ENCODE measurements around the gene PEX11G.
"Not testable (repeated sequence)": the region's sequence is repeated elsewhere in the genome, so short reads cannot be mapped to it uniquely, and the experiment has no call there.

The PEX11G gene

DNA sequence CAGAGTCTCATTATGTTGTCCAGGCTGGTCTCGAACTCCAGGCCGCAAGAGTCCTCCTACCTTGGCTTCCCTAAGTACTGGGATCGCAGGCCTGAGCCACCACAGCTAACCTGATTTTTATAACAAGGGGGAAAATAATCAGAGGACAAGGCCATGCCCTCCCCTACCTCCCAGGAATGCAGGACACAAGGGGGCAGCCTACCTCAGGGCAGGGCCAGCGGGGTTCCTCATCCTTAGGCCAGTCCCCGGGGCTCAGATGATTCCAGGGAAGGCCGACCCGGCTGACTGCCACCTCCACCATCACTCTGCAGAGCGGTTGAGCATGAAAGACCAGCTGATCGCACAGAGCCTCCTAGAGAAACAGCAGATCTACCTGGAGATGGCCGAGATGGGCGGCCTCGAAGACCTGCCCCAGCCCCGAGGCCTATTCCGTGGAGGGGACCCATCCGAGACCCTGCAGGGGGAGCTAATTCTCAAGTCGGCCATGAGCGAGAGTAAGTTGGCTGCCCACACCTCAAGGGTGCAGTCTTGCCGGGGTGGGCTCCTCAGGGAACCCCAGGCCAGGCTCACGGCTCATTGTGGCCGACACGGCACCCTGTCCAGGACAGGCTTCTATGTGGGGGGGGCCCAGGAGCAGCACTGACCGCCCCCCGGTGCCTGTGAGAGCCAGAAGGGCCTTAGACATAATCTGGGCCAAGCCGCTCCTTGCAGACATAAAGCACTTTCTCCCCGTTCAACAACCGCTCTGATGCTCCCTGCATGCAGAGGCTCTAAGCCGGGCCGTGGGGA lies 26.8 kb downstream of the PEX11G start:
- no peak for DNase-seq

DNA sequence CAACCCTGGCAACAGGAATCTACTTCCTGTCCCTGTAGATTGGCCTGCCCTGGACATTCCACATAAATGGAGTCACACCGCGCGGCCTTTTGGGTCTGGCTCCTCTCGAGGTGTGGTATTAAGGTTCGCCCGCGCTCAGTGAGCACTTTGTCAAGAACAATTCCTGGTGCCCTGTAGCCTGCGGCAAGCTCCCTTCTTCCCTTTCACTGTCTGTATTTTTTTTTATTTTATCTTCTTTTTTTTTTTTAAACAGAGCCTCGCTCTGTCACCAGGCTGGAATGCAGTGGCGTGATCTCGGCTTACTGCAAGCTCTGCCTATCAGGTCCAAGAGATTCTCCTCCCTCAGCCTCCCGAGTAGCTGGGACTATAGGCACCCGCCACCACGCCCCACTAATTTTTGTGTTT lies 28.3 kb downstream of the PEX11G start:
- DNase-seq, result no peak

DNA sequence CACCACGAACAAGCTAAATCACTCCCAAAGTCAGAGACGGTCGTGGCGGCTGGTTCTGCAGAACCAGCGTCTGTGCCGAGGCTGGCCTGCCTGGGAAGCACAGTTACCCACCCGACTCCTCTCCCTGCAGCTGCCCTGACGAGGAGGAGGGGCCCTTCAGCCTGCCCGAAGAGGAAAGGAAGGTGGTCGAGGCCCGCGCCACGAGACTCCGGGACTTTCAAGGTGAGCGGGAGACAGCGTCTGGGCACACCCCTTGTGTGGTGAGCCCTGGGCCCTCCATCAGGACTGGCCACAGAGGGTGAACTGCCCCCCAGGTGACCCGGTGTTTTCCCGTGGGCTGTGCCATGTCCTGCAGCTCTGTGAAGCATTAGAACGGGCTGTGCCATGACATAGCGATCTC lies 29.1 kb downstream of the PEX11G start:
- no peak for DNase-seq

DNA sequence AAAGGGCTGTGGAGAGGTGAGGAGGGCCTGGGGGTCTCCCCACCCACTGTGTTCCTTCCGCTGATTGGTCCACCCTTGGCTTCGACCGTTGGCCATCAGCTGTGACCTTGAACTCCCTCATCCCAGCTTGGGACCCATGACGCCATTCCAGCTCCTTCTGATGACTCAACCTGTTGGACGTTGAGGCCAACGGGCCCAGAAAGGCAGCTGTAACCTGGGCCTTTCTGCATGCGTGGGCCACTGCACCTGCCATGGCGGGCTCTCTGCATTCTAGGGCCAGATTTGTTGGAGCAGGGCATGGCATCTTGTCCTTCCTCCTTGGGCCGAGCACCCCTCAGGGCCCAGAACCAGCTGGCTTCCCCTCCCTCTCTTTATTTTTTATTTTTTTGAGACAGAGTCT lies 30.2 kb downstream of the PEX11G start:
- no peak for DNase-seq

DNA sequence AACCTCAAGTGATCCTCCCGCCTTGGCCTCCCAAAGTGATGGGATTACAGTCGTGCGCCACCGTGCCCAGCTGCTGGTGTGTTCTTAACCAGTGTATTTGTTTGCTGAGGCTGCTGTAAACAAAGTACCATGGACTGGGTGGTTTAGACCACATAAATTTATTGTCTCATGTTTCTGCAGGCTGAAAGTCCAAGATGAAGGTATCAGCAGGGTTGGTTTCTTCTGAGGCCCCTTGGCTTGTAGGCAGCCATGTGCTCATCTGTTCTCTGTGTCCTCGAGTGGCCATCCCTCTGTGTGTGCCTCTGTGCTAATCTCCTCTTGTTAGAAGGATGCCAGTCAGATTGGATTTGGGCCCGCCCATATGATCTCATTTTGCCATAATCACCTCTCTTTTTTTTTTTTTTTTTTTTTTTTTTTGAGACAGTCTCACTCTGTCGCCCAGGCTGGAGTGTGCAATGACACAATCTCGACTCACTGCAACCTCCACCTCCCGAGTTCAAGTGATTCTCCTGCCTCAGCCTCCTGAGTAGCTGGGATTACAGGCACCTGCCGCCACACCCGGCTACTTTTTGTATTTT lies 31.8 kb downstream of the PEX11G start:
- DNase-seq, result no peak

DNA sequence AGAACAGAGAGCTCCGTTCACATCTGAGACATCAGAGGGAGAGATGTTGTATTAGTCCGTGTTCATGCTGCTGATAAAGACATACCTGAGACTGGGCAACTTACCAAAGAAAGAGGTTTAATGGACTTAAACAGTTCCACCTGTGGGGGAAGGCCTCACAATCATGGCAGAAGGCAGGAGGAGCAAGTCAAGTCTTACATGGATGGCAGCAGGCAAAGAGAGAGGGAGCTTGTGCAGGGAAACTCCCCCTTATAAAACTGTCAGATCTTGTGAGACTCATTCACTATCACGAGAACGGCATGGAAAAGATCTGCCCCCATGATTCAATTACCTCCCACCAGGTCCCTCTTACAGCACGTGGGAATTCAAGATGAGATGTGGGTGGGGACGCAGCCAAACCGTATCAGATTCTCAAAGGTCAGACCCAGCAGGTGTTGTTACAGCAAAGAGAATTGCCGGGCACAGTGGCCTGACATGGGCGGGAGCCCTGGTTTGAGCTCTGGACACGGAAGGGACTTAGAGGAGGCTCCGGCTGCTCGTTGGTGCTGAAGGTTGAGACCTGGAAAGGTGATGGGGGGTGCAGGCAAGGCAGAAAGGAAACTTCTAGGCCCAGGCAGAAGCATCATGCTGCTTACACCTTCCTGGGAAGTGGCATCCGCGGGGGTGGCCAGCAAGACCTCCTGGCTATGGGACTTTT lies 33.1 kb downstream of the PEX11G start:
- no peak for DNase-seq

DNA sequence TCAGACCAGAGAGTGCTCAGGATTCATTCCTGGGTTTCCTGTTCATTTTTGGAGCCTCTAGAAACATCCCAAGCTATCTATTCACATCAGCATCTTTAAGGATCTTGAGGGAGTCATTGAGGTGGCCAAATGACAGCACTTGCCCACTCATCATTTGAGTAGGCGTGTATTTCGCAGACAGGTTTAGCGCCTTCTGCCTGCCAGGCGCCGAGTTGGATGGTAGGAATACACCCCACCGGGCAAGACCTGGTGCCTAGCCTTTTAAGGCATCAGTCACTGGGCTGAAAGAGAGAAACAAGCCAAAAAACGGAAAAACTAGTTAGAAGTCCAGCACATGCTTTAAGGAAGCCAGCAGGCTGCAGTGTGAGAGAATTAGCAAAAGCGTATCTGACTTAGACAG lies 33.8 kb downstream of the PEX11G start:
- DNase-seq, result no peak

DNA sequence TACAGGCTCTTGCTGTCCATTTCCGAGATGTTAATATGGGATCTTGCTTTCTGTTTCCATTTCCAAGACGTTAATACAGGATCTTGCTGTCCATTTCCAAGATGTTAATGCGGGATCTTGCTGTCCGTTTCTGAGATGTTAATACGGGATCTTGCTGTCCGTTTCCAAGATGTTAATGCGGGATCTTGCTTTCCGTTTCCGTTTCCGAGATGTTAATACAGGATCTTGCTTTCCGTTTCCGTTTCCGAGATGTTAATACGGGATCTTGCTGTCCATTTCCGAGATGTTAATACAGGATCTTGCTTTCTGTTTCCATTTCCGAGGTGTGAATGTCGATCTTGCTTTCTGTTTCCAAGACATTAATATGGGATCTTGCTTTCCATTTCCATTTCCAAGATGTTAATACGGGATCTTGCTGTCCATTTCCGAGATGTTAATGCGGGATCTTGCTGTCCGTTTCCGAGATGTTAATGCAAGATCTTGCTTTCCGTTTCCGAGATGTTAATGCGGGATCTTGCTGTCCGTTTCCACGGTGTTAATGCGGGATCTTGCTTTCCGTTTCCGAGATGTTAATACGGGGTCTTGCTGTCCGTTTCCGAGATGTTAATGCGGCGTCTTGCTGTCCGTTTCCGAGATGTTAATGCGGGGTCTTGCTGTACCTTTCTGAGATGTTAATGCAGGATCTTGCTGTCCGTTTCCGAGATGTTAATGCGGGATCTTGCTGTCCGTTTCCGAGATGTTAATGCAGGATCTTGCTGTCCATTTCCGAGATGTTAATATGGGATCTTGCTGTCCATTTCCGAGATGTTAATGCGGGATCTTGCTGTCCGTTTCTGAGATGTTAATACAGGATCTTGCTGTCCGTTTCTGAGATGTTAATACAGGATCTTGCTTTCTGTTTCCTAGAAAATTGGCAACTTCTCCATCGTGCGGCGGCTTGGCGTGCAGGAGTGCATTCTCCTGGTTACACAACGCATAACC lies 38.3 kb downstream of the PEX11G start:
- no peak for DNase-seq

DNA sequence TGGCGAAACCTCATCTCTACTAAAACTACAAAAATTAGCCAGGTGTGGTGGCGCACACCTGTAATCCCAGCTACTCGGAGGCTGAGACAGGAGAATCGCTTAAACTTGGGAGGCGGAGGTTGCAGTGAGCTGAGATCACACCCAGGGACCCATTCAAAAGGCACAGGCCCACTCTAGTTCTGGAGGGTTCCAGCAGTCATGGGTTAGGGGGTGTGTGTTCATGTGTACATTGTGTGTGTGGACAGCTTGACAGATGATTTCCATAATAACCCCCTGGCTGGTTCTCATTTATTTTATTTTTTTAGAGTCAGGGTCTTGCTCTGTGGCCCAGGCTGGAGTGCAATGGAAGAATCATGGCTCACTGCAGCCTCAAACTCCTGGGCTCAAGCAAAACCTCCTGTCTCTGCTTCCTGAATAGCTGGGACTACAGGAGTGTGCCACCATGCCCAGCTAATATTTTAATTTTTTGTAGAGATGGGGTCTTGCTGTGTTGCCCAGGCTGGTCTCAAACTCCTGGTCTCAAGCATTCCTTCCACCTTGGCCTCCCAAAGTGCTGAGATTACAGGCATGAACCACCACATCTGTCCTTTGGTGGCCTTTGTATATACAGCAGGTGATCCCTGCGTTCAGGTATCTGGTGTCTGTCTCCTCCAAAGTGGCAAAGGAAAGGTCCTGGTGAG lies 39.3 kb downstream of the PEX11G start:
- not testable (repeated sequence) for DNase-seq

DNA sequence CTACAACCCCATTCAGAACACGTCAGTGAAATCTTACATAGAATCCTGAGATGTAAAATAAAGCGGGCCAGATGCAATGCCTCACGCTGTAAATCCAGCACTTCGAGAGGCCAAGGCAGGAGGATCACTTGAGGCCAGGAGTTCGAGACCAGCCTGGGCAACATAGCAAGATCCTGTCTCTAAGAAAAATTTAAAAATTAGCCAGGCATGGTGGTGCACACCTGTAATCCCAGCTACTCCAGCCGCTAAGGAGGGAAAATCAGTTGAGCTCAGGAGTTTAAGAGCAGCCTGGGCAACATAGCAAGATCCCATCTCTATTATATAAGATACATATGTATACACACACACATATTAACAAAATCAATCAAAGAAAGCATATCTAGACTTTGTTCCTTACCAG lies 41.2 kb downstream of the PEX11G start:
- DNase-seq, result no peak

DNA sequence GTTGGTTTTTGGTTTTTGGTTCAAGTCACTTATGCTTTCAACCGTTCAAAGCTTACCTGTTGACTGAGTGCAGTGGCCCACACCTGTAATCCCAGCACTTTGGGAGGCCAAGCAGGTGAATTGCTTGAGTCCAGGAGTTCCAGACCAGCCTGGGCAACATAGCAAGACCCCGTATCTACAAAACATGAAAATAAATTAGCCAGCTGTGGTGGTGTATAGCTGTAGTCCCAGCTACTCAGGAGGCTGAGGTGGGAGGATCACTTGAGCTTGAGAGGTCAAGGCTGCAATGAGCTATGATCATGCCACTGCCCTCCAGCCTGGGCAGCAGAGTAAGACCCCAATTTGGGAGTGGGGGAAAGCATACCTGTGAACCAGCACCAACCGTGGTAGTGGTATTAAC lies 43.7 kb downstream of the PEX11G start:
- no peak for DNase-seq

DNA sequence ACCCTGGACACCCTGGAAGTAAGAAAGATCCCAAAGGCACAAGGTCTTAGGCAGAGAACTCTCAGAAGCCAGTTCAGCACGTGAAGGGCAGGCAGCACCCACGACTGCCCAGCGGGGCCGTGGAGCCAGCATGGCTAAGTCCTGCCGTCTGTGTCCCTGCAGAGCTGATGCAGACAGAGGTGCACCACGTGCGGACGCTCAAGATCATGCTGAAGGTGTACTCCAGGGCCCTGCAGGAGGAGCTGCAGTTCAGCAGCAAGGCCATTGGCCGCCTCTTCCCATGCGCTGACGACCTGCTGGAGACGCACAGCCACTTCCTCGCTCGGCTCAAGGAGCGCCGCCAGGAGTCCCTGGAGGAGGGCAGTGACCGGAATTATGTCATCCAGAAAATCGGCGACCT lies 44.8 kb downstream of the PEX11G start:
- no peak for DNase-seq

DNA sequence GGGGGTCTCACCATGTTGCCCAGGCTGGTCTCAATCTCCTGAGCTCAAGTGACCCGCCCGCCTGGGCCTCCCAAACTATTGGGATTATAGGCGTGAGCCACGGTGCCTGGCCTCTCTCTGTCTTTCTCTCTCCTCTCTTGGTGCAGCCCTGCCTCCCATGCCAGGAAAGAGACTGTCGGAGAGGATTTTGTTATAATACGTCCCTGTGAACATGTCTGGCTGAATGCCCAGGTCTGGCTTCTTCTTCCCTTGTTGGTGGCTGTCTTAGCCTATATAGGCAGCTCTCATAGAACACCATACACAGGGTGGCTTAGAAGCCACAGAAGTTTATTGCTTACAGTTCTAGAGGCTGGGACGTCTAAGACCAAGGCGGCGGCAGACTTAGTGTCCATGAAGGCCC lies 46.4 kb downstream of the PEX11G start:
- no peak for DNase-seq

DNA sequence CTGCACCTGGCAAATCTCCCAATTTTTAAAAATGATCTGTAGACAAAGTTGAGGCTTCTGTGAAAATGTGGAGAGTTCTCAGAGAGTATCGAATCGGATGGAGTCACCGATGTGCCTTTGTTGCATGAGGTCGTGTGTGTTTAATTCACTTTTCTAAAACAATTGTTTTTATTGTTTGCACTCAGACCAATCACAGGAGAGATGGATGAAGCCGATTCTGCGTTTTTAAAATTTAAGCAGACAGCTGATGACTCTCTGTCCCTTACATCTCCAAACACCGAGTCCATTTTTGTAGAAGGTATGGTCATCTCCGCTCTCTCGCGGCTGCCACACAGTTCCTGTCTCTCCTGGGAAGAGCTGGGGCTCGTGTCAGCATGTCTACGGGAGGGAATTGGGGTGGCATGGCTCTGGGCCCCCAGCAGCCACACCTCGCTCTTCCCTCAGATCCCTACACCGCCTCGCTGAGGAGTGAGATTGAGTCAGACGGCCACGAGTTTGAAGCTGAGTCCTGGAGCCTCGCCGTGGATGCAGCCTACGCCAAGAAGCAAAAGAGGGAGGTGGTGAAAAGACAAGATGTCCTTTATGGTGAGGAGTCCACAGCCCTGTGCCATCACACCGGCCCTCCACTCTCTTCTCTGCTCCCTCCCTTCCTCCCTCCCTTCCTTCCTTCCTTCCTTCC lies 47.2 kb downstream of the PEX11G start:
- DNase-seq, result no peak

DNA sequence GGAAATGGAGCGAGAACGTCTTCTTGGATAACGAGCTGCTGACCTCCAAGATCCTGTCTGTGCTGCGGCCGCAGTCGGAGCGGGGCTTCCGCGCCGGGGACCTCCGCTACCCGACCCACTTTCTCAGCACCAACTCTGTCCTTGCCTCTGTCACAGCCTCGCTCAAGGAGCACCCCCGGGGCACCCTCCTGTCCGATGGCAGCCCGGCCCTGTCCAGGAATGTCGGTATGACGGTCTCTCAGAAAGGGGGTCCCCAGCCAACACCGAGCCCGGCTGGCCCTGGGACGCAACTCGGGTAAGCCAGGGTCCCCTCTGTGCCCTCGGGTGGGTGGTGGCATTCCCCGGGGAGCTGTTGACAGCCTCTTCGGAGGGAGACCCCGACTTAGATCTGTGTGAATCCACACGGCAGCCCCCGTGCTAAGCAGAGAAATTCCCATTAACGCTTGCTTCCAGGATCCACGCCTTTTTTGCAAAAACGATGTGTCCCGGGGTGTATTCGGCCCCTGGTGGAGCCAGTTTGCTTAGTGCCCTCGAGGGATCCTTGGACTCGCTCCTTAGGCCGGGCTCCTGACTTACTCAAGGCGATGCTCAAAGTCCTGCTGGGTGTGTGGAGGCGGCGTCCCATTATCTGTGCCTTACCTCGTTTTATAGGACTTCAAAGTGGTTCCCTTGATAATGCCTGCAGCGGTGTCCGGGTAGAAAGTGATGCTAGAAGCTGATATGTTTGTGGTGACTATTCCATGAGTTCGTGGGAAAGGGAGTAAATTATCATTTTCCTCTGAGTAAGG lies 48.5 kb downstream of the PEX11G start:
- no peak for DNase-seq

DNA sequence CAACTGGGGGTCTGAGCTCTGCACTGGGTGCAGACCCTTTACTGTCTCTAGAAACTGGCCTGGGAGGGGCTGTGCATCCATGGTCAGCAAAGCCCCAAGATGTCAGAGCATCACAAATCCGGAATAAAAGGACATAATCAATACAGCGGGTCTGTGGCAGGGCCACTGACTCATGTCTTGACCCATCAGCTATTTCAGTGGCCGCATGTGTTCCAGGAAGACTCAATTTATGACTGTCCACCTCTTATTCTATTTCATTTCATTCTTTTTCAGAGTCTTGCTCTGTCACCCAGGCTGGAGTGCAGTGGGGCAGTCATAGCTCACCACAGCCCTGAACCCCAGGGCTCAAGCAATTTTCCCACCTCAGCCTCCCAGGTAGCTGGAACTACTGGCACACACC lies 53.2 kb downstream of the PEX11G start:
- DNase-seq, result no peak

DNA sequence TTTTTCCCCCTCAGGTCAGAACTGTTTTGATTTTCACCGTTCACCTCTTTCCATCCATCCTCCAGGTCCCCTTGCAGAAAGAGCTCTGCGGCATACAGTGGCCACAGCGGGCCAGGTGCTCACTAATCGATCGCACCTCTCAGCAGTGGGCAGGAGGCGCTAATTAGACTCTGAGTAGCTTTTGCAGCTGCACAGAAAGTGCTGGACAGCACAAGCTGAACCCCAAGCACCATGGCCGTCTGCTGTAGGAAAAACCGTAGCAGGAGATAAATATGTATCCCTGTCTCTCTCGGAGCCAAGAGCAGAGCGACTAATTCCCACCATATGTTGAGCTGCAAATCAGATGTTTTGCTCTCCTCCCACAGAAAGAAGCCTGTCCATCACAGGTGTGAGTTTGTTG lies 54.4 kb downstream of the PEX11G start:
- DNase-seq, result no peak

DNA sequence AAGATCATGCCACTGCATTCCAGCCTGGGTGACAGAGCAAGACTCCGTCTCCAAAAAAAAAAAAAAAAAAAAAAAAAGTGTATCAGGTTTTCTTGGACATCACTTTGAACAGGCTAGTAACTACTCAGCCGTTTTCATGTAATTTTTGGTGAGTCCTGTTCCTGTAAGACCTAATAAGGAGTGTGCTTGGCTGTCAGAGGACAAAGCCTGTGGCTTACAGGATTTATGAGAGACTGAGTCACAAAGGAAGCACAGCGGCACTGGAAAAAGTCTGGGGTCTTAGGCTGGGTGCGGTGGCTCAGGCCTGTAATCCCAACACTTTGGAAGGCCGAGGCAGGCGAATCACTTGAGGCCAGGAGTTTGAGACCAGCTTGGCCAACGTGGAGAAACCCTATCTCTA lies 55.4 kb downstream of the PEX11G start:
- DNase-seq, result not testable (repeated sequence)

DNA sequence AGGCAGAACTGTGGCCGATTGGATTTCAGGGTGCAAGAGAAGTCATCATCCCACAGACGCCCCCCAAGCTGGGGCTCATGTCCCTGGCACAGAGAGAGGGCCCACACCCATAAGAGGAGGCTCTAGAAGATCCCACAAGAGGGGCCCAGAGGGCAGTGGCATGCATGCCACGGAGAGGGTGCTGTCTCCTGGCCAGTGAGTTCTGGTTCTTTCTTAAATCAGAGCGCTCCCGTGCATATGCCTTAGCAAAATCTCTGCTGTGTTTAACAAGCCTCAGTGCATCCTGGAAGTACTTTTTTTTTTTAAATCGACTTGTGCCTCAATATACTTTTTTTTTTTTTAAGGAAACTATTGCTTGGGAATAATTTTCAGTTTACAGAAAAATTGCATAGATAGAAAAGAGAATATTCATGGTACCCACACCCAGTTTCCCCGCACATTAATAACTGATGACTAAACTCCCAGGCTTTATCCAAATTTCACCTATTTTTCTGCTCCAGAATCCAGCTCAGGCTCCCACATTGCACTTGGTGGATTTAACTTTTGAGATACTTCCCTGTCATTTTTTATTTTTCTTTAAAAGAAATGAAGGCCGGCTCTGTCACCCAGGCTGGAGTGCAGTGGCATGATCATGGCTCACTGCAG lies 59.1 kb downstream of the PEX11G start:
- no peak for DNase-seq

DNA sequence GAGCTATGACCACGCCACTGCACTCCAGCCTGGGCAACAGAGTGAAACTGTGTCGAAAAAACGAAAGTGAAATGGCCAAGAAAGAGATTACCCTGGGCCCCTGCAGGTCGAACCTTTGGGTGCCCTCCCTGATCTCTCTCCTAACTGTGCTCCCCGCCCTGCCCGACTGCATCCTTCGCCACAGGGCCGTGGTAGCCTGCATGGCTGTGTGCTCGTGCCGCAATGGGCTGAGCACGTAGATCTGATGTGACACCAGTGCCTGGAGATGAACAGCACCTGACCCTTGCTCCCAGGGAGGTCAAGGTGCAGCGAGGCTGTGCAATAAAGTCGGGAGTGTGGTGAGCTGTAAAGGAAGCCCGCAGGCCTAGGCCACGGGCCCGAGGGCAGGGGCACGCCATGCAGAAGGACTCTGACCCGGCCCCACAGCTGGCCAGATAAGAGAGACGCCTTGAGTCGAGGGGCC lies 60.2 kb downstream of the PEX11G start:
- DNase-seq, result no peak
